ENCODE results near the gene DMBX1. TPM values are rescaled to one million over a fixed set of nuclear protein-coding genes. Genes with fewer than 3 reads are reported as not detected.

DMBX1 gene
- total RNA-seq, 1 experiment from 2014 or later = not detected

DNA sequence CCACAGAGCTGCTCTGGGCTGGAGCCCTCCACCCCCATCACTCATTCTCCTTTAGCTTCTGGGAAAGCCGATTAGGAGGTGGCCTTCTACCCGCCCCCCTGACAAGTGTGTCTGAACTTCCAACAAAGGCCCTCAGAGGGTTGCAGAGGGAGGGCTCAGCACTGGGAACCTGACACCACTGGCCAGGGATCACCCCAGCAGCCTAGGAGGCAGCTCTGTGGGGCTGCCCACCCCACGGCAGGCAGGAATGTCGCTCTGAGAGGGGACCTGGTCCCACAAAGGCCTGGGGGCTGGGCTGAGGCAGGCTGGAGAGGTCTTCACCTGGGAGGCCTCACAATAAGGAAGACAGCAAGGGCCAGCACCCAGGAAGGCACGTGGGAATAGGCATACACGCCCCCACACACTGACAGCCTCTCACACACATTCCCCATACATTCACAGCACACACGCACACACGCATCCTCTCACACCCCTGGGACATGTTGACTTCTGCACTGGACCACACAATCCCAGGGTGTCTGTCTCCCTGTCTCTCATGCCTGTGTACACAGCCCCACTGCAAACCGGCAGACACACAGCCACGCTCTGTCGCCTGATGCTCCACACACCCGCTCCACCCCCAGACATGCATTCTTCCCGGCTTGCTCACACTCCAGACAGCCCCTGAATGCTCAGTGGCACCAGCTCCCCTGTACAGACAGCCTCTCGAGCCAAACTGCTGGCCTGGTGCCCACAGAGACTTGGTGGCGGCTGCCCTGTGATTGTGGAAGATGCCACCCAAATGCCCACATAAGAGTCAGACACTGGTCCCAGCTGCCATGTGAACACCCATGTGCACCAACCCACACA lies 30.7 kb downstream of the DMBX1 start:
- BruUV-seq (replicated peaks) = no TSS peak
- ChIA-PET POLR2A (no interaction called here), CTCF (interaction anchor here (0.6 to 4.3 kb wide), 7 partner anchors 9 to 339 kb away, joined by 3 to 41 read pairs (median 8); no protein-coding TSS in a partner anchor)
- Mint-ChIP-seq H3K27me3 (ENCODE audit: insufficient read depth, unreplicated experiment) (no peaks in the 10 kb centered on the region), H3K4me3 (ENCODE audit: unreplicated experiment) (no peak overlapping the region), H3K27ac (ENCODE audit: low read depth, unreplicated experiment) (no peak overlapping the region), H3K9me3 (ENCODE audit: unreplicated experiment) (no peaks in the 10 kb centered on the region), H3K36me3 (ENCODE audit: insufficient read depth, unreplicated experiment) (no peaks in the 10 kb centered on the region), H3K4me1 (ENCODE audit: insufficient read depth, unreplicated experiment) (peaks cover 52% of the 10 kb centered on the region)
- peak; percentile 76 for DNase-seq (ENCODE audit: unreplicated experiment)
- TF ChIP-seq, protein P1, sequence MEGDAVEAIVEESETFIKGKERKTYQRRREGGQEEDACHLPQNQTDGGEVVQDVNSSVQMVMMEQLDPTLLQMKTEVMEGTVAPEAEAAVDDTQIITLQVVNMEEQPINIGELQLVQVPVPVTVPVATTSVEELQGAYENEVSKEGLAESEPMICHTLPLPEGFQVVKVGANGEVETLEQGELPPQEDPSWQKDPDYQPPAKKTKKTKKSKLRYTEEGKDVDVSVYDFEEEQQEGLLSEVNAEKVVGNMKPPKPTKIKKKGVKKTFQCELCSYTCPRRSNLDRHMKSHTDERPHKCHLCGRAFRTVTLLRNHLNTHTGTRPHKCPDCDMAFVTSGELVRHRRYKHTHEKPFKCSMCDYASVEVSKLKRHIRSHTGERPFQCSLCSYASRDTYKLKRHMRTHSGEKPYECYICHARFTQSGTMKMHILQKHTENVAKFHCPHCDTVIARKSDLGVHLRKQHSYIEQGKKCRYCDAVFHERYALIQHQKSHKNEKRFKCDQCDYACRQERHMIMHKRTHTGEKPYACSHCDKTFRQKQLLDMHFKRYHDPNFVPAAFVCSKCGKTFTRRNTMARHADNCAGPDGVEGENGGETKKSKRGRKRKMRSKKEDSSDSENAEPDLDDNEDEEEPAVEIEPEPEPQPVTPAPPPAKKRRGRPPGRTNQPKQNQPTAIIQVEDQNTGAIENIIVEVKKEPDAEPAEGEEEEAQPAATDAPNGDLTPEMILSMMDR (IDR thresholded peaks at IDR 0.05; ENCODE audit: unreplicated experiment) = no peak
- intact Hi-C loops (cut with micrococcal nuclease) = no loop called here

GRCh38 chr1:46521414-46521813 lies 31.8 kb downstream of the DMBX1 start:
- POLR2A ChIA-PET = interaction anchor here (0.6 to 1.0 kb wide), 4 partner anchors 31 to 1114 kb away, joined by 3 to 5 read pairs (median 4); no protein-coding TSS in a partner anchor
- TF ChIP-seq, protein P1 (IDR thresholded peaks at IDR 0.05; ENCODE audit: unreplicated experiment) = no peak
- Mint-ChIP-seq H3K36me3 (ENCODE audit: insufficient read depth, unreplicated experiment) (no peaks in the 10 kb centered on the region), H3K27ac (ENCODE audit: low read depth, unreplicated experiment) (peak overlapping the region; percentile 88), H3K4me1 (ENCODE audit: insufficient read depth, unreplicated experiment) (peaks cover 52% of the 10 kb centered on the region), H3K27me3 (ENCODE audit: insufficient read depth, unreplicated experiment) (no peaks in the 10 kb centered on the region), H3K9me3 (ENCODE audit: unreplicated experiment) (no peaks in the 10 kb centered on the region), H3K4me3 (ENCODE audit: unreplicated experiment) (no peak overlapping the region)
- intact Hi-C loops (cut with micrococcal nuclease) = no loop called here
- CTCF ChIA-PET = interaction anchor here (0.8 to 4.3 kb wide), 6 partner anchors 10 to 75 kb away, joined by 3 to 41 read pairs (median 4); no protein-coding TSS in a partner anchor
- BruUV-seq (replicated peaks) = no TSS peak
- no peak for DNase-seq (ENCODE audit: unreplicated experiment)

DNA sequence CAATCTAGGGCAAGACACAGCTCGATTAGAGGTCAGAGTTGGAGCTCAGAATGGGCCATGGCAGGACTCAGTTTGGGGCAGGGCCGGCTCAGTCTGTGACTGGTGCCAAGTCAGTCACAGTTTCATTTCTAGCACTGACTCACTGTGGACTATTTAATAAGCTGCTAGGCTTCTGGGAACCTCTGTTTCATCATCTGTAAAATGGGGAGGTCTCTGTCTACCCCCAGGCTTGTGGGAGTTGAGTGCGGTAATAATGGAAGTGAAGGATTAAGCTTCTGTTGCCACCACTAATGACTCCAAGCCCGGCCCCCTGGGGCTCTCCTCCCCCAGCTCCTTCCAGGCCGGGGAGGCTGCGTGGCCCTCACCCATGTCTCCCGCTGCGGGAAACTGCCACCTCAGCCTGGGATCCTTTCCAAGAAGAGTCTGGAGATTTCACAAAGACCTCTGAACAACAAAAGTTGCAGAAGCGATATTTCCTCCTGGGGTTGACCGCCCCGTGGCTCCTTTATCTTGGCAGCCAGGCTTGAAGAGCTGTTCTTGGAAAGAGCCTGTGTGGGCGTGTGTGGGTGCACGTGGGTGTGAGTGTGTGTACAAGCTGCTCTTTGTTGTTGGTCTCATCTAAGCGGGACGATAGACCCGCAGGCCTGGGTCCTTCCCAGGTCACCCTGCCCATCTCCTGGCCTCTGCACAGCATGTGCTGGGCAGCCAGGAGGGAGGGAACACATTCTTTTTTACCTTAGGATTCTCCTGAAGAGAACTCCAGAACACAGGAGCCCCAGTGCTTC lies 32.7 kb downstream of the DMBX1 start:
- H3K27me3 Mint-ChIP-seq (ENCODE audit: insufficient read depth, unreplicated experiment) = no peaks in the 10 kb centered on the region

More for the DNA sequence above, 32.7 kb downstream of the DMBX1 start:
- intact Hi-C loops (cut with micrococcal nuclease) = no loop called here
- ChIA-PET POLR2A (interaction anchor here (0.5 to 1.3 kb wide), 8 partner anchors 33 to 208 kb away, joined by 3 to 5 read pairs (median 3); partner anchors contain the start of gene DMBX1), CTCF (interaction anchor here (0.5 to 4.3 kb wide), 11 partner anchors 9 to 467 kb away, joined by 3 to 41 read pairs (median 5); no protein-coding TSS in a partner anchor)
- no TSS peak for BruUV-seq (replicated peaks)
- Mint-ChIP-seq H3K27ac (ENCODE audit: low read depth, unreplicated experiment) (peak overlapping the region; percentile 88), H3K9me3 (ENCODE audit: unreplicated experiment) (no peaks in the 10 kb centered on the region), H3K4me1 (ENCODE audit: insufficient read depth, unreplicated experiment) (peaks cover 42% of the 10 kb centered on the region), H3K4me3 (ENCODE audit: unreplicated experiment) (peak overlapping the region; percentile 46), H3K36me3 (ENCODE audit: insufficient read depth, unreplicated experiment) (no peaks in the 10 kb centered on the region)
- peak; percentile 96 for DNase-seq (ENCODE audit: unreplicated experiment)
- TF ChIP-seq, protein P1 (IDR thresholded peaks at IDR 0.05; ENCODE audit: unreplicated experiment) = no peak

Measured in MCF 10A (cell line).